Activated CD8-positive, alpha-beta memory T cell treated with anti-CD3 and anti-CD28 coated beads, Interleukin-2, amount 50 U/mL, for 24 hours (primary cell): ENCODE results near the gene BCAS1.

Experiments used
- DNase-seq: peaks from one replicate; pipeline ENCODE4 v3.0.0-alpha.2; 2020; ENCODE audit errors: extremely low read depth

The BCAS1 gene

DNA sequence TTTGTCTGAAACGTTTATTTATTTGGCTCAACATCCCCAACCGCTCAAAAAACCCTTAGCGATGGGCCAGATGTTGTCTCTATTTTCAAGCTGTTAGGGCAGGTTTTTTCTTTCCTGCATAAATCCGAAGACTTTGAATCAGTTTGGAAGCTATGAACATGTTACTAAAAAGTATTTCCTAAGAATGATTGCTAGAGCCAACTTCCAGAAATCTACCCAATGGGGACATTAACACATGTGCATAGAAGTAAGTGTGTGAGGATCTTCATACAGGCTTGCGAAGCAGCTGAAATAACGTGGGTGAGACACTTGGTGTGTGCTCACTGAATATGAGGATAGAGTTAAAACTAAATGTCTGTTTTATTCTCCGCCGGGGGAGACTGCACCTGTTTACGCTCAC is 106.8 kb downstream of the BCAS1 start:
- DNase-seq: no peak

- no peak for DNase-seq
Measured at GRCh38 chr20:53962388-53962787, 108.0 kb downstream of the BCAS1 start.

GRCh38 chr20:53961527-53961926 is 108.9 kb downstream of the BCAS1 start:
- no peak for DNase-seq

- no peak for DNase-seq
Measured at GRCh38 chr20:53960579-53961272, 109.7 kb downstream of the BCAS1 start.

GRCh38 chr20:53959911-53960578 is 110.3 kb downstream of the BCAS1 start:
- no peak for DNase-seq

- DNase-seq: no peak
Measured at GRCh38 chr20:53958260-53958659, 112.1 kb downstream of the BCAS1 start.

GRCh38 chr20:53957451-53958172 is 112.8 kb downstream of the BCAS1 start:
- no peak for DNase-seq

- DNase-seq: no peak
Measured at GRCh38 chr20:53956013-53956715, 114.2 kb downstream of the BCAS1 start.

- DNase-seq: no peak
Measured at GRCh38 chr20:53954723-53955658, 115.4 kb downstream of the BCAS1 start.

DNA sequence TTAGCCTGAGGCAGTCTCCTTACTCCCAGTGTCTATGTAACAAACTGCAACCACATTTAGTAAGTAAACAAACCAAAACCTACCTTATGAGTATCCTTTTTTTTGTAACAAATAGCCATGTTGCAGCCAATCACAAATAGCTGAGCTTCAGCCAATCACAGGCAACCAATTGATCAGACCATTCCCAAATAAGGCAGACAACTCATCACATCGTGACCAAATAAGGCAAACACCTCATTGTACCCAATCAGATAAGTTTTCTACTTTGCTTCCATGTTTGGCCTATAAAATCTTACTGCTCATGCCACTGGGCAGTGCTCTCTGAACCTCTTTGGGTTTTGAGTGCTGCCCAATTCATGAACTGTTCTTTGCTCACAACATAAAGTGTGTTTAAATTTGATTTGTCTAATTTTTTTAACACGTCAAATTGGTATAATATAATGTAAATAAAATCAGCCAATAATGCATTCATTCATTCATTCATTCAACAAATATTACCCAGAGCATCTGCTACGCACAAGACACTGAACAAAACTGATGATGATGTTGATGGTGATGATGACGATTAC is 117.8 kb downstream of the BCAS1 start:
- DNase-seq: no peak

DNA sequence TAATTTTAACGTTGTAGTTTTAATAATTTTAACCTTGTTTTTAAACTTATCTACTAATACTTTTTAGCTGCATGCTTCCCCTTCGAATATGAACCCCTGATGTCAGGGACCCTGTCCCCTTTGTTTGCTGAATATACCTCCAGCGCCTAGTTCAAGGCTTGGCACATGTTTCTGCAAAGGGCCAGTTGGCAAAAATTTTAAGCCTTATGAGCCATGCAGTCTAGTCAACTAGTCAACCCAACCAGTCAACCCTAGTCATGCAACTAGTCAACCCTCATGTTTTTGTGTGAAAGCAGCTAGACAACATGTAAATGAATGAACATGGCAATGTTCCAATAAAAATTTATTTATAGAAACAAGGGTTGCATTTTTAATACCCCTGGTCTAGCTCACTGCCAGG is 119.8 kb downstream of the BCAS1 start:
- DNase-seq: no peak

DNA sequence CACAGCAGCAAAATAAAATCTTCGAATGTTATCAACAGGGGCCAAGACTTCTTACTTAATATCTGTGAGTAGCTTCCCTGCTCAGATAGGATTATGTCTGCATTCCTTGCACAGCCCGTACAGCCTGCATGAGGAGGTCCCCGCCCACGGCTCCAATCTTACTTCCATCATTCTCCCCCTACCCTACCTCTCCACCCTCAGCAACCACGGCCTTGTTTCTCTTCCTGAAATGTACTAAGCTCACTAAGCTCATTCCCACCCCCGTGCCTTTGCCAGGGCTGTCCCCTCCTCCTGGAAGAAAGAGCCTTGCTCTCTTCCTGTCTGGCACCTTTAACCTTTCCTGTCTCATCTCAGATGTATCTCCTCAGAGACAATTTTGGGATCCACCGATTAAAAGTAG is 120.4 kb downstream of the BCAS1 start:
- DNase-seq: no peak

GRCh38 chr20:53949319-53949839 is 121.0 kb downstream of the BCAS1 start:
- peak; percentile 53 for DNase-seq

- DNase-seq: no peak
Measured at GRCh38 chr20:53948383-53949318, 121.7 kb downstream of the BCAS1 start.

DNA sequence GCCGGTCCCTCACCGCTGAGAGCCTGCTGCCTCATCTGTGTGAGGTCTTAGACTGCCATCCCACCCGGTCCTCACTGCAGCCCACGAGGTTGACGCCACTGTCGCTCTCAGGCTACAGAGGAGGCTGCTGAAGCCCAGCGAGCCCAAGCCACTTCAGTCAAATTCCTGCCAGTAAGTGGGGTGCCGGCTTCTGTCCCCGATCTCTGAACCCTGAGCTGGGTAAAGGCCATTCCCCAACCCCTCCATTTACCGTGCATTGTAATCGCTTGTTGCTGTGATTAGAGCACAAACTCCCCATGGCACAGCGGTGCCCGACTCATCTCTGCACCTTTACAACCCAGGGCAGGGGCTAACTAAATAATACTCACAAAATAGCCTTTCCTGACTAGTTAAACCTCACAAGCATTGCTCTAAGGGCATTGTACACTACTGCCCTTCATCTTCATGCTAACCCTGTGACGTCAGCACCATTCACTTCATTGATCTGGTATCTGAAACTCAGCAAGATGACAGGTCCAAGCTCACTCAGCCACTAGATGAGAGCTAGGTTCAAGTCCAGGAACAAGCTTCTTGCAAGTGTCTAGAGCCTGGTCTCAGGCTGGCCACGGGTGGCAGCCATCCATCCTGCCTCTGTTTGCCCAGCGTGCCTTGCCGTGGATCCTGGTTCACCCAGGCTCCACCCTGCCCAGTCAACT is 122.7 kb downstream of the BCAS1 start:
- DNase-seq: no peak

DNA sequence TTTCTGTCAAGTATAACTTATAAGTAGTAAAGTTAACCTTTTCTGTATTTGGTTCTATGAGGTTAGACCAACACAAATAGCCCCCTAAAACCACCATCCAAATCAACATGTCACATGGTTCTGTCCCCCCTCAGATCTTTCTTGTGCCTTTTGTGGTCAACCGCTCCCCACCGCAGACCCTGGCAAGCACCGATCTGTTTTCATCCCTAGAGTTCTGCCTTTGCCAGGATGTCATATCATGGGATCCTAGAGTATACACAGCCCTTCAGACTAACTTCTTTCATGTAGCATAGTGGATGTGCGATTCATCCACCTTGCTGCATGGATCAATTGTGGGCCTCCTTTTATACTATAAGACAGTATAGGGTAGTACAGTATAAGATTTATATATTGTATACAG is 124.3 kb downstream of the BCAS1 start:
- DNase-seq: no peak

GRCh38 chr20:53945478-53945877 is 124.9 kb downstream of the BCAS1 start:
- no peak for DNase-seq

GRCh38 chr20:53944796-53945195 is 125.6 kb downstream of the BCAS1 start:
- no peak for DNase-seq
